ENCODE measurements around the gene PSAP. TPM values are rescaled to one million over a fixed set of nuclear protein-coding genes. Genes with fewer than 3 reads are reported as not detected.
"Not testable (repeated sequence)": the region's sequence is repeated elsewhere in the genome, so short reads cannot be mapped to it uniquely, and the experiment has no call there.

The PSAP gene
- total RNA-seq, 1 donor from 2014 or later = 510 TPM

- TF ChIP-seq CTCF (IDR thresholded peaks at IDR 0.05; ENCODE audit: unreplicated experiment) = no peak
- no peaks in the 10 kb centered on the region for H3K36me3 Mint-ChIP-seq (ENCODE audit: insufficient read depth)
- H3K9me3 Mint-ChIP-seq (ENCODE audit: low read depth) = no peaks in the 10 kb centered on the region
- H3K27me3 Mint-ChIP-seq = no peaks in the 10 kb centered on the region
- no peak overlapping the region for H3K4me3 Mint-ChIP-seq (ENCODE audit: low read depth)
- H3K4me1 Mint-ChIP-seq (ENCODE audit: low read depth) = peaks cover 6% of the 10 kb centered on the region
- no peak for DNase-seq (ENCODE audit: low spot score, unreplicated experiment)
- no peak overlapping the region for H3K27ac Mint-ChIP-seq
Observed at GRCh38 chr10:71856619-71857018, 5.6 kb upstream of the PSAP start.

- DNase-seq (ENCODE audit: low spot score, unreplicated experiment) = no peak
- no peak for TF ChIP-seq CTCF (IDR thresholded peaks at IDR 0.05; ENCODE audit: unreplicated experiment)
- H3K27ac Mint-ChIP-seq = no peak overlapping the region
Observed at GRCh38 chr10:71854031-71854430, 3.0 kb upstream of the PSAP start.

GRCh38 chr10:71852355-71852937 lies 1.4 kb upstream of the PSAP start:
- no peaks in the 10 kb centered on the region for H3K27me3 Mint-ChIP-seq
- H3K9me3 Mint-ChIP-seq (ENCODE audit: low read depth) = no peaks in the 10 kb centered on the region
- peaks cover 2% of the 10 kb centered on the region for H3K36me3 Mint-ChIP-seq (ENCODE audit: insufficient read depth)
- H3K4me1 Mint-ChIP-seq (ENCODE audit: low read depth) = peaks cover 28% of the 10 kb centered on the region
- peak overlapping the region; percentile 91 for H3K4me3 Mint-ChIP-seq (ENCODE audit: low read depth)
- DNase-seq (ENCODE audit: low spot score, unreplicated experiment) = no peak
- no peak for TF ChIP-seq CTCF (IDR thresholded peaks at IDR 0.05; ENCODE audit: unreplicated experiment)
- no peak overlapping the region for H3K27ac Mint-ChIP-seq

More at GRCh38 chr10:71854031-71854430, 3.0 kb upstream of the PSAP start:
- H3K27me3 Mint-ChIP-seq = no peaks in the 10 kb centered on the region
- H3K36me3 Mint-ChIP-seq (ENCODE audit: insufficient read depth) = peaks cover 2% of the 10 kb centered on the region
- H3K9me3 Mint-ChIP-seq (ENCODE audit: low read depth) = no peaks in the 10 kb centered on the region
- H3K4me3 Mint-ChIP-seq (ENCODE audit: low read depth) = no peak overlapping the region
- peaks cover 13% of the 10 kb centered on the region for H3K4me1 Mint-ChIP-seq (ENCODE audit: low read depth)

- Mint-ChIP-seq H3K4me1 (ENCODE audit: low read depth) (peaks cover 31% of the 10 kb centered on the region), H3K27ac (peak overlapping the region; percentile 90), H3K4me3 (ENCODE audit: low read depth) (peak overlapping the region; percentile 91)
- H3K27me3 Mint-ChIP-seq; DNase-seq (ENCODE audit: low spot score, unreplicated experiment); H3K9me3 Mint-ChIP-seq (ENCODE audit: low read depth); H3K36me3 Mint-ChIP-seq (ENCODE audit: insufficient read depth): not testable (repeated sequence)
Observed at GRCh38 chr10:71851465-71852095, 529 bp upstream of the PSAP start.

- peak overlapping the region; percentile 91 for H3K4me3 Mint-ChIP-seq (ENCODE audit: low read depth)
- peaks cover 32% of the 10 kb centered on the region for H3K4me1 Mint-ChIP-seq (ENCODE audit: low read depth)
- peak overlapping the region; percentile 90 for H3K27ac Mint-ChIP-seq
- H3K9me3 Mint-ChIP-seq (ENCODE audit: low read depth) = no peaks in the 10 kb centered on the region
- no peak for DNase-seq (ENCODE audit: low spot score, unreplicated experiment)
- H3K36me3 Mint-ChIP-seq (ENCODE audit: insufficient read depth) = peaks cover 2% of the 10 kb centered on the region
- H3K27me3 Mint-ChIP-seq = no peaks in the 10 kb centered on the region
- TF ChIP-seq CTCF (IDR thresholded peaks at IDR 0.05; ENCODE audit: unreplicated experiment) = no peak
Observed at GRCh38 chr10:71850021-71850742, 869 bp downstream of the PSAP start.
